Neural crest cell (in vitro differentiated cells): Measurements from ENCODE around the gene SLC2A9. TPM values are rescaled to one million over a fixed set of nuclear protein-coding genes. Genes with fewer than 3 reads are reported as not detected.

Experiments
- DNase-seq: peaks from one replicate; pipeline ENCODE4 v3.0.0; 2021; ENCODE audit warnings: low read depth, mixed read lengths, low spot score
- H3K27ac Mint-ChIP-seq: one replicate; pipeline ENCODE4 v1.8.0; 2021; ENCODE audit warnings: mild to moderate bottlenecking, mixed read lengths; ENCODE audit not compliant: unreplicated experiment
- H3K27me3 Mint-ChIP-seq: 2 replicates; pipeline ENCODE4 v1.8.0; 2021; ENCODE audit warnings: low read depth, mild to moderate bottlenecking, mixed read lengths
- H3K36me3 Mint-ChIP-seq: 2 replicates; pipeline ENCODE4 v1.8.0; 2021; ENCODE audit warnings: low read depth, mild to moderate bottlenecking, mixed read lengths
- H3K4me1 Mint-ChIP-seq: 2 replicates; pipeline ENCODE4 v1.8.0; 2021; ENCODE audit warnings: mixed read lengths
- H3K4me3 Mint-ChIP-seq: one replicate; pipeline ENCODE4 v1.8.0; 2021; ENCODE audit warnings: mild to moderate bottlenecking, mixed read lengths
- H3K9me3 Mint-ChIP-seq: 2 replicates; pipeline ENCODE4 v1.8.0; 2021; ENCODE audit warnings: mixed read lengths
- CTCF ChIP-seq: fragments of 200-600 bp; sonication (generic); conservative IDR thresholded peaks from 2 replicates; pipeline ENCODE4 v1.5.0; 2021; ENCODE audit warnings: antibody characterized with exemption, mild to moderate bottlenecking
- total RNA-seq: library from RNA; stranded (reverse); gene quantifications from 2 replicates; pipeline ENCODE4 v1.2.1, GENCODE V29; 2021

Gene SLC2A9
- total RNA-seq, 1 donor from 2014 or later, result 0.26 TPM

DNA sequence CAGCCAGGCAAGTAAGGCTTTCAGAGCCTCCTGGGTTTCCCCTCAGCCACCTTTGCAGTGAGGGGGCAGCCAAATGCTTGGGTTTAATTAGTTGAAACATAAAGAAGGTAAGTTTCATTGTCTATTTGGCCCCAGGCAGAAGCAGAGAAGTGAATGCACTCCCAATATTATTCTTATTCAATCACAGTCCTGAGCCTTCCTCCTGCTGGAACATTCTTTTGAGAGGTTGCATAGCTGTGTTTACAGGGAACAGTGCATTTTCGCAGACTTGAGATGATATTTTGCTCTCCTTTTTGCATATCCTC lies 13.9 kb downstream of the SLC2A9 start:
- Mint-ChIP-seq H3K27me3 (no peaks in the 10 kb centered on the region), H3K4me3 (no peak overlapping the region), H3K9me3 (no peaks in the 10 kb centered on the region), H3K36me3 (no peaks in the 10 kb centered on the region), H3K4me1 (peaks cover 6% of the 10 kb centered on the region), H3K27ac (no peak overlapping the region)
- DNase-seq, result no peak
- TF ChIP-seq CTCF, result no peak

DNA sequence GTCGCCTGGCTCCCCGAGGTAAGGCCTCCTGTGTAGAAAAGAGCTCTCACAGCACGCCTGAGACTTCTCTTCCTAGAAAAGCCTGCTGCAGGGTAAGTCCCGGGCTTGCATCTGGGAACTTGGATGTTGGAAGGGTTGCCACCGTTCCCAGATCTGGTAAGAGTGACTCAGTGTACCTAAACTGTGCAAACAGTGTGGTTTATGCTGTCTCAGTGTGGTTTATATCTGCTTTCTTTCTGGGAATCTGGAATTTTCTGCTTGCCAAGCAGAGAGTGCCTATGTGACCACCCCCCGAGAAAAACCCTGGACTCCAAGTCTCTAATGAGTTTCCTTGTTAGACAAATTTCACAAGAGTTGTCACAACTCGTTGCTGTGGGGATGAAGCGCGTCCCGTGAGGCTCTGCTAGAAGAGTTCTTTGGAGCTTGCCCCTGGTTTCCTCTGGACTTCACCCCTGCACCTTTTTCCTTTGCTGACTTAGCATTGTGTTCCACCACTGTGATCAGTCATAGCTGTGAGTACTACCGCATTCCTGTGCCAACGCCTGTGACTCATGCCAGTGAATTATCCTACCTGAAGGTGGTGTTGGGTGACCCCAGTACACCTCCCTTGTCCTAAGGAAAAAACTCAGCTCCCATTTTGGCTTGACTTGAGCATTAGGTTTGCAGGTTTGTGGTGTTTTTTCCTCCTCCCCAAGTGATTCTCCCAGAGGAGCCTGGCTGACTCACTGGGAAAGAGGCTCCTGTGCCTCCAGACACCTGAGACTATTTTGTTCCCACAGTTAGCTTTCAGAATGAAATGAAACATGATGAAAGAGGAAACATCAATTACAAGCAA lies 14.5 kb downstream of the SLC2A9 start:
- no peaks in the 10 kb centered on the region for H3K9me3 Mint-ChIP-seq
- no peaks in the 10 kb centered on the region for H3K27me3 Mint-ChIP-seq
- no peak overlapping the region for H3K4me3 Mint-ChIP-seq
- no peaks in the 10 kb centered on the region for H3K36me3 Mint-ChIP-seq
- no peak for DNase-seq
- H3K27ac Mint-ChIP-seq, result no peak overlapping the region
- TF ChIP-seq CTCF, result no peak
- peaks cover 6% of the 10 kb centered on the region for H3K4me1 Mint-ChIP-seq

GRCh38 chr4:10006231-10006600 lies 15.1 kb downstream of the SLC2A9 start:
- TF ChIP-seq CTCF, result no peak
- H3K9me3 Mint-ChIP-seq, result no peaks in the 10 kb centered on the region
- H3K36me3 Mint-ChIP-seq, result no peaks in the 10 kb centered on the region
- H3K4me1 Mint-ChIP-seq, result peaks cover 6% of the 10 kb centered on the region
- no peak overlapping the region for H3K4me3 Mint-ChIP-seq
- no peak overlapping the region for H3K27ac Mint-ChIP-seq
- H3K27me3 Mint-ChIP-seq, result no peaks in the 10 kb centered on the region
- no peak for DNase-seq

DNA sequence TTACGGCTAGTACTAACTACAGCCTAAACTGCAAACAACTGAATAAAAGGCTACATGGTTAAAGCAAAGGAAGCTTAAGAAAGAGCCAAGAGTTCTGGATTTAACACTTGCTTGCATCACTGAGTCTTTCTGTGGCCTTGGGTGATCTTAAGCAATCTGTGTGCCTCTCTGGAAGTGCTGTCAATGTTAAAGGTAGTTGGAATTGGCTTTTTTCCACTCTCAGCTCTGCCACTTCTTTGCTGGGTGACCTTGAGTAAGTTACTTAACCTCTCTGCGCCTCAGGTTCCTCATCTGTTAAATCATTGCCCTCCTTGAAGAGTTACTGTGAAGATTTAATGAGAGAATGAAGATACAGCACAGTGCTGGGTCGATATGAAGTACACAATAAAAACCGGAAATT lies 15.7 kb downstream of the SLC2A9 start:
- no peak overlapping the region for H3K4me3 Mint-ChIP-seq
- H3K9me3 Mint-ChIP-seq, result no peaks in the 10 kb centered on the region
- no peak for TF ChIP-seq CTCF
- H3K27ac Mint-ChIP-seq, result peak overlapping the region; percentile 22
- no peaks in the 10 kb centered on the region for H3K27me3 Mint-ChIP-seq
- DNase-seq, result no peak
- peaks cover 6% of the 10 kb centered on the region for H3K4me1 Mint-ChIP-seq
- no peaks in the 10 kb centered on the region for H3K36me3 Mint-ChIP-seq

DNA sequence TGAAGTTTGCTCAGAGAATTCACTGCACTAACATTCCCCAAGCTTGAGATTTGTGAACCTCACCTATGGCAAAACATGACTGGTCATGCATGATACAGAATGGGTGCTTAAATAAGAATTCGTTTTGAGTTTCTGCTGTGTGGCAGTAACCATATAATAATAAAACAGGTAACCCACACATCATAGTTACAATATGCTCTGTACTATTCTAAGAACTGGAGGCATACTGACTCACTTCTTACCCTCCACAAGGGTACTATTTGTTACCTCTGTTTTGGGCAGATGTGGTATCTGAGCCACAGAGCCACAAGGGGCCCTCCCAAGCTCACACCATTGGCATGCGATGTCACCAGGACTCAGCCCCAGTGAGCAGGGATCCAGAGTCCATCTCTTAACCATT lies 17.6 kb downstream of the SLC2A9 start:
- no peaks in the 10 kb centered on the region for H3K36me3 Mint-ChIP-seq
- no peak overlapping the region for H3K27ac Mint-ChIP-seq
- H3K9me3 Mint-ChIP-seq, result no peaks in the 10 kb centered on the region
- TF ChIP-seq CTCF, result no peak
- H3K4me1 Mint-ChIP-seq, result peaks cover 6% of the 10 kb centered on the region
- no peaks in the 10 kb centered on the region for H3K27me3 Mint-ChIP-seq
- no peak for DNase-seq
- H3K4me3 Mint-ChIP-seq, result no peak overlapping the region
